OCI-LY3 (cell line): ENCODE data around the gene SLFN5.

ENCODE experiments used
- EZH2phosphoT487 ChIP-seq: fragments of 200-600 bp; shearing (Covaris generic); IDR thresholded peaks from 2 replicates; pipeline ENCODE4 v1.6.1; 2018; ENCODE audit warnings: antibody characterized with exemption, mixed run types, low read depth
- TF ChIP-seq, protein P1 (sequence below): fragments of 200-600, 300-600 bp; sonication (generic); IDR thresholded peaks from 2 replicates; pipeline ENCODE4 v1.5.1; 2014; ENCODE audit warnings: antibody characterized with exemption, low read length, low read depth

- TF ChIP-seq, protein P1, sequence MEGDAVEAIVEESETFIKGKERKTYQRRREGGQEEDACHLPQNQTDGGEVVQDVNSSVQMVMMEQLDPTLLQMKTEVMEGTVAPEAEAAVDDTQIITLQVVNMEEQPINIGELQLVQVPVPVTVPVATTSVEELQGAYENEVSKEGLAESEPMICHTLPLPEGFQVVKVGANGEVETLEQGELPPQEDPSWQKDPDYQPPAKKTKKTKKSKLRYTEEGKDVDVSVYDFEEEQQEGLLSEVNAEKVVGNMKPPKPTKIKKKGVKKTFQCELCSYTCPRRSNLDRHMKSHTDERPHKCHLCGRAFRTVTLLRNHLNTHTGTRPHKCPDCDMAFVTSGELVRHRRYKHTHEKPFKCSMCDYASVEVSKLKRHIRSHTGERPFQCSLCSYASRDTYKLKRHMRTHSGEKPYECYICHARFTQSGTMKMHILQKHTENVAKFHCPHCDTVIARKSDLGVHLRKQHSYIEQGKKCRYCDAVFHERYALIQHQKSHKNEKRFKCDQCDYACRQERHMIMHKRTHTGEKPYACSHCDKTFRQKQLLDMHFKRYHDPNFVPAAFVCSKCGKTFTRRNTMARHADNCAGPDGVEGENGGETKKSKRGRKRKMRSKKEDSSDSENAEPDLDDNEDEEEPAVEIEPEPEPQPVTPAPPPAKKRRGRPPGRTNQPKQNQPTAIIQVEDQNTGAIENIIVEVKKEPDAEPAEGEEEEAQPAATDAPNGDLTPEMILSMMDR, result no peak
- TF ChIP-seq EZH2phosphoT487, result no peak
Observed at GRCh38 chr17:35214631-35215273, 28.1 kb upstream of the SLFN5 start.
